Measurements from ENCODE around the gene LY6G5C. TPM values are rescaled to one million over a fixed set of nuclear protein-coding genes. Genes with fewer than 3 reads are reported as not detected.

The LY6G5C gene
- total and polyA plus RNA-seq, 9 of the 15 experiments (the other 6 are each of a cell fraction or from before 2014, with no cell fraction given), result 0.10 to 0.67 (median 0.46) TPM; not detected in 4

GRCh38 chr6:31700740-31701401 is 20.0 kb upstream of the LY6G5C start (continued):
- TF ChIP-seq PHF20 (IDR thresholded peaks at IDR 0.05; ENCODE audit: partially characterized antibody) (no peak), SAFB (IDR thresholded peaks at IDR 0.05; ENCODE audit: borderline replicate concordance, low read depth, low read length) (no peak), THAP12 (CRISPR knock-in tag; IDR thresholded peaks at IDR 0.05) (0 out of 2 replicates have a peak, but pooled peaks have one; percentile 17), PREB (CRISPR knock-in tag; IDR thresholded peaks at IDR 0.05) (peak; percentile 42; the same call in 1 of the 2 replicates), ZNF232 (CRISPR knock-in tag; IDR thresholded peaks at IDR 0.05) (peak; percentile 69; the same call in 1 of the 2 replicates), ZNF740 (CRISPR knock-in tag; IDR thresholded peaks at IDR 0.05) (no peak), ZNF740 (tag; IDR thresholded peaks at IDR 0.05) (no peak), NFIX (CRISPR knock-in tag; IDR thresholded peaks at IDR 0.05; ENCODE audit: low read depth) (no peak)
